HepG2 (cell line): ENCODE results near the gene FIGNL1. TPM values are rescaled to one million over a fixed set of nuclear protein-coding genes. Genes with fewer than 3 reads are reported as not detected.

Source experiments
- ATAC-seq: fragments of 200-7000 bp; cut with Tn5 transposase; 3 replicates; pipeline ENCODE4 v1.9.1; 2020; ENCODE audit warnings: mild to moderate bottlenecking, moderate library complexity
- BruUV-seq: library from RNA; stranded (reverse); fragments of 400-500 nt; replicated peaks from 2 replicates; lab custom pipeline; 2021; lab: Mats Ljungman, UMichigan
- CTCF ChIA-PET: fragments of 300-600 bp; formaldehyde crosslinking; extraction: SDS; loops from one replicate; lab custom pipeline; 2021; ENCODE audit warnings: low total read pairs, inconsistent platforms, low intra/inter-chr PET ratio; lab: Yijun Ruan, JAX
- POLR2A ChIA-PET: fragments of 350-600 bp; sonication (Branson Sonifier 250); formaldehyde crosslinking; loops from one replicate; lab custom pipeline; 2020; ENCODE audit warnings: antibody characterized with exemption, inconsistent platforms; lab: Yijun Ruan, JAX
- DNase-seq: peaks from one replicate; pipeline ENCODE4 v3.0.0-alpha.2; 2015; ENCODE audit warnings: low spot score
- FAIRE-seq: peaks from 3 replicates; lab custom pipeline; 2011; peaks lifted over from hg19 to GRCh38; lab: Jason Lieb, UNC
- H2AFZ ChIP-seq: one replicate; pipeline ENCODE4 v1.6.1; 2011; ENCODE audit warnings: low read length, inconsistent platforms
- H3K27ac ChIP-seq: fragments of 300-600 bp; 3 replicates; pipeline ENCODE4 v1.8.0; 2011; ENCODE audit warnings: mixed run types, mild to moderate bottlenecking, mixed read lengths, low read length, inconsistent platforms; ENCODE audit not compliant: insufficient read depth; ENCODE audit errors: extremely low read length
- H3K27me3 ChIP-seq, 2 experiments: fragments of 200-600 bp in 1 of 2; 2 replicates in 1 of 2; 3 replicates in 1 of 2; pipeline versions ENCODE4 v1.6.0 to v1.8.0; 2011; ENCODE audit warnings: low read length in 2 of 2, mild to moderate bottlenecking in 2 of 2, moderate library complexity in 2 of 2, inconsistent platforms in 1 of 2; ENCODE audit not compliant: insufficient read depth in 2 of 2, control insufficient read depth in 1 of 2
- H3K36me3 ChIP-seq, 2 experiments: fragments of 200-600 bp in 1 of 2; replicated peaks in 1 of 2; 2 replicates in 1 of 2; 3 replicates in 1 of 2; pipeline versions ENCODE4 v1.5.1 to v1.8.0; 2011; ENCODE audit warnings: low read length in 2 of 2, inconsistent platforms in 1 of 2; ENCODE audit not compliant: insufficient read depth in 2 of 2, control insufficient read depth in 1 of 2
- H3K4me1 ChIP-seq: 2 replicates; pipeline ENCODE4 v1.5.1; 2012; ENCODE audit warnings: low read length, inconsistent platforms; ENCODE audit not compliant: insufficient read depth
- H3K4me2 ChIP-seq: 2 replicates; pipeline ENCODE4 v1.6.0; 2011; ENCODE audit warnings: low read depth, low read length, inconsistent platforms
- H3K4me3 ChIP-seq, 3 experiments: fragments of 200-600 bp in 1 of 3; sonication (generic), shearing (Covaris generic) in 1 of 3; replicated peaks in 1 of 3; 2 replicates each; pipeline ENCODE4 v1.5.1; 2011 to 2016; ENCODE audit warnings: low read length in 3 of 3, inconsistent platforms in 2 of 3, low read depth in 2 of 3, mild to moderate bottlenecking in 2 of 3, control low read depth in 1 of 3, mixed read lengths in 1 of 3; ENCODE audit not compliant: insufficient read depth in 1 of 3
- H3K79me2 ChIP-seq: one replicate; pipeline ENCODE4 v1.6.1; 2011; ENCODE audit warnings: low read length, inconsistent platforms; ENCODE audit not compliant: insufficient read depth
- H3K9ac ChIP-seq: 2 replicates; pipeline ENCODE4 v1.6.0; 2011; ENCODE audit warnings: mild to moderate bottlenecking, low read depth, low read length, inconsistent platforms; ENCODE audit not compliant: insufficient read depth
- H3K9me3 ChIP-seq: 2 replicates; pipeline ENCODE4 v1.5.1; 2012; ENCODE audit warnings: mild to moderate bottlenecking, low read length
- H4K20me1 ChIP-seq: 2 replicates; pipeline ENCODE4 v1.6.0; 2011; ENCODE audit warnings: inconsistent platforms, mild to moderate bottlenecking, low read length, moderate library complexity; ENCODE audit not compliant: insufficient read depth
- CCAR2 ChIP-seq: fragments of 200-400 bp; formaldehyde crosslinking; optimal IDR thresholded peaks from 2 replicates; pipeline ENCODE3; 2018; ENCODE audit warnings: low read depth, mild to moderate bottlenecking, low read length, moderate library complexity
- CENPT ChIP-seq: sonication (generic); formaldehyde crosslinking; IDR thresholded peaks from 2 replicates; pipeline ENCODE4 v1.8.0; 2022; ENCODE audit warnings: low read depth, mild to moderate bottlenecking, moderate library complexity, missing genetic modification reagents
- DDIT3 ChIP-seq: sonication (generic); formaldehyde crosslinking; IDR thresholded peaks from 2 replicates; pipeline ENCODE4 v1.4.0; 2020; ENCODE audit warnings: mild to moderate bottlenecking, missing genetic modification reagents
- HOMEZ ChIP-seq: IDR thresholded peaks from 2 replicates; pipeline ENCODE4 v1.6.1; 2016; ENCODE audit warnings: low read depth
- KLF9 ChIP-seq: IDR thresholded peaks from 2 replicates; pipeline ENCODE4 v1.6.1; 2016; ENCODE audit warnings: low read depth
- PHF5A ChIP-seq: IDR thresholded peaks from one replicate; pipeline ENCODE4 v1.6.1; 2018; ENCODE audit warnings: low read depth, missing genetic modification reagents; ENCODE audit not compliant: unreplicated experiment
- SIN3A ChIP-seq: IDR thresholded peaks from 2 replicates; pipeline ENCODE4 v1.6.1; 2011; ENCODE audit warnings: low read depth, mild to moderate bottlenecking, control low read depth, low read length, borderline replicate concordance
- SP140L ChIP-seq: sonication (generic); formaldehyde crosslinking; IDR thresholded peaks from 2 replicates; pipeline ENCODE4 v1.4.0; 2020; ENCODE audit warnings: missing genetic modification reagents, borderline replicate concordance
- ZBTB14 ChIP-seq: sonication (generic); formaldehyde crosslinking; IDR thresholded peaks from 2 replicates; pipeline ENCODE4 v1.4.0; 2020; ENCODE audit warnings: missing genetic modification reagents
- ZBTB33 ChIP-seq: sonication (generic); formaldehyde crosslinking; IDR thresholded peaks from 2 replicates; pipeline ENCODE4 v1.4.0; 2020; ENCODE audit warnings: missing genetic modification reagents
- ZNF12 ChIP-seq: sonication (generic); formaldehyde crosslinking; IDR thresholded peaks from 2 replicates; pipeline ENCODE4 v1.5.0; 2020; ENCODE audit warnings: missing genetic modification reagents
- ZNF232 ChIP-seq: sonication (generic); formaldehyde crosslinking; IDR thresholded peaks from 2 replicates; pipeline ENCODE4 v1.4.0; 2020; ENCODE audit warnings: missing genetic modification reagents, borderline replicate concordance
- ZNF274 ChIP-seq: sonication (generic); formaldehyde crosslinking; IDR thresholded peaks from 2 replicates; pipeline ENCODE4 v1.5.1; 2020; ENCODE audit warnings: mild to moderate bottlenecking, missing genetic modification reagents
- ZNF460 ChIP-seq: sonication (generic); formaldehyde crosslinking; IDR thresholded peaks from 2 replicates; pipeline ENCODE4 v1.5.1; 2020; ENCODE audit warnings: missing genetic modification reagents, mild to moderate bottlenecking, borderline replicate concordance
- ZNF577 ChIP-seq: sonication (generic); formaldehyde crosslinking; IDR thresholded peaks from 2 replicates; pipeline ENCODE4 v1.4.0; 2020; ENCODE audit warnings: mild to moderate bottlenecking, low read depth, missing genetic modification reagents, borderline replicate concordance
- ZNF619 ChIP-seq: sonication (generic); formaldehyde crosslinking; IDR thresholded peaks from 2 replicates; pipeline ENCODE4 v1.4.0; 2020; ENCODE audit warnings: mild to moderate bottlenecking, missing genetic modification reagents
- ZNF770 ChIP-seq: sonication (generic); formaldehyde crosslinking; IDR thresholded peaks from 2 replicates; pipeline ENCODE4 v1.5.0; 2020; ENCODE audit warnings: mild to moderate bottlenecking, missing genetic modification reagents
- WGBS: methylation state at CpG from one replicate; pipeline ENCODE4 v1.1.6; 2017; ENCODE audit warnings: low lambda C conversion rate; 5-methylcytosine and 5-hydroxymethylcytosine counted together
- in situ Hi-C: cut with HindIII; loops from 2 replicates; pipeline ENCODE4 v1.10.0; 2017; ENCODE audit warnings: low pct_unique_long_range_greater_than_20kb; ENCODE audit not compliant: extremely low pct_ligation_motif_present
- intact Hi-C: fragments of 100-400 bp; cut with micrococcal nuclease; formaldehyde crosslinking; loops from one replicate; pipeline ENCODE4 v1.10.0; 2022; ENCODE audit not compliant: unreplicated experiment
- polyA plus RNA-seq, 8 experiments: library from polyadenylated mRNA; depleted of rRNA in 3 of 8; stranded (reverse) in 7 of 8; unstranded in 1 of 8; fragments of >200 nt; fragmentation: Illumina TruSeq in 4 of 8; extraction: Trizol in 4 of 8; gene quantifications; 2 replicates each; pipeline versions ENCODE4 v1.2.1 to v1.2.3, GENCODE V29; 2011 to 2016; ENCODE audit warnings: low read depth in 4 of 8, missing spikeins in 1 of 8, mixed read lengths in 1 of 8; ENCODE audit not compliant: insufficient read depth in 1 of 8
- total RNA-seq, 5 experiments: library from RNA; depleted of rRNA; stranded (reverse); fragments of >200 nt; fragmentation: Illumina TruSeq; extraction: Trizol; gene quantifications; 2 replicates each; pipeline ENCODE4 v1.2.3, GENCODE V29; 2016; ENCODE audit warnings: low read depth in 1 of 5

The FIGNL1 gene
- total and polyA plus RNA-seq, 2 of the 13 experiments (the other 11 are each of a cell fraction or from before 2014, with no cell fraction given) = 4.0 to 20.9 TPM

- TF ChIP-seq ZBTB33 = no peak
- TF ChIP-seq CCAR2 = no peak
- TF ChIP-seq ZNF460 (CRISPR knock-in tag) = no peak
- no peak for TF ChIP-seq ZNF770 (CRISPR knock-in tag)
- no peak for TF ChIP-seq CENPT (CRISPR knock-in tag)
- no peak for TF ChIP-seq PHF5A
- TF ChIP-seq ZNF232 (CRISPR knock-in tag) = no peak
- TF ChIP-seq ZNF12 (CRISPR knock-in tag) = no peak
- TF ChIP-seq ZNF274 (CRISPR knock-in tag) = no peak
- TF ChIP-seq ZBTB14 (CRISPR knock-in tag) = no peak
- TF ChIP-seq SIN3A = no peak
- TF ChIP-seq DDIT3 = no peak
- TF ChIP-seq SP140L (CRISPR knock-in tag) = no peak
- TF ChIP-seq KLF9 (CRISPR knock-in tag) = no peak
- no peak for TF ChIP-seq ZNF619
- no peak for TF ChIP-seq ZNF577 (CRISPR knock-in tag)
- no peak for TF ChIP-seq HOMEZ (CRISPR knock-in tag)
- TF ChIP-seq, all 625 proteins: peak for 0
- DNase-seq (no peak), ATAC-seq (no peak), FAIRE-seq (no peak)
- Histone ChIP-seq H3K4me2 (no peak overlapping the region), H3K36me3 (no peaks in the 10 kb centered on the region), H2AFZ (no peak overlapping the region), H3K27ac (no peak overlapping the region), H3K9ac (no peak overlapping the region), H3K79me2 (no peaks in the 10 kb centered on the region), H3K4me1 (no peaks in the 10 kb centered on the region), H3K4me3 (no peak overlapping the region), H3K27me3 (peaks cover 0 to 25% of the 10 kb centered on the region in 2 experiments; a peak in 2 of 5 replicates), H3K9me3 (no peaks in the 10 kb centered on the region), H4K20me1 (no peaks in the 10 kb centered on the region)
- ChIA-PET POLR2A (no interaction called here), CTCF (no interaction called here)
- 95% methylated on average over 15 of the region's 41 CpGs for WGBS
- in situ Hi-C loops (no loop called here), intact Hi-C loops (no loop called here)
- no TSS peak for BruUV-seq
These were observed 50.0 kb downstream of the FIGNL1 start for GRCh38 chr7:50400114-50400513.
